HTR-8/SVneo (cell line): ENCODE measurements around the gene WWTR1.

ENCODE experiments used
- DNase-seq: peaks from one replicate; pipeline ENCODE4 v3.0.0; 2011; ENCODE audit warnings: low spot score, mixed read lengths; ENCODE audit not compliant: insufficient read length
- FAIRE-seq: peaks from 2 replicates; lab custom pipeline; 2011; peaks lifted over from hg19 to GRCh38; lab: Jason Lieb, UNC

Gene WWTR1

DNA sequence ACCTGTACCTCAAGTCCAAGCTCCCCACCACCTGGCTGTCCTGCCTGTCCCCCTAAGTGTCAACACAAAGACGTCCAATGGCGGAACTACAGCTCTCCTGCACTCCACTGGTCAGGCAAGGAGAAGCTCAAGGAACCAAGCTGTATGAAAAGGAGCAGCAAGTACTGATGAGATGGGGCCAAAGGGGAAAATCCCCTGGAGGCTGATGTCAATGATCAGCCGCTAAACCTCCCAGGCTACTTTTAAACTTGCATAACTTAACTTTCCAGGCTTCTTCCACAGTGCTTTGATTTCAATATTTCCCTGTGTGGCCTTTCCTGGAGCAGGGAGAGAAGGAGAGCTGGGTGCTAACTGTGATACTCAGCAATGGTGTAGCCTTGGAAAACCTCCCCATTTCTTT is 148.3 kb downstream of the WWTR1 start:
- DNase-seq = no peak
- no peak for FAIRE-seq

GRCh38 chr3:149507491-149508324 is 150.1 kb downstream of the WWTR1 start:
- no peak for FAIRE-seq
- no peak for DNase-seq

DNA sequence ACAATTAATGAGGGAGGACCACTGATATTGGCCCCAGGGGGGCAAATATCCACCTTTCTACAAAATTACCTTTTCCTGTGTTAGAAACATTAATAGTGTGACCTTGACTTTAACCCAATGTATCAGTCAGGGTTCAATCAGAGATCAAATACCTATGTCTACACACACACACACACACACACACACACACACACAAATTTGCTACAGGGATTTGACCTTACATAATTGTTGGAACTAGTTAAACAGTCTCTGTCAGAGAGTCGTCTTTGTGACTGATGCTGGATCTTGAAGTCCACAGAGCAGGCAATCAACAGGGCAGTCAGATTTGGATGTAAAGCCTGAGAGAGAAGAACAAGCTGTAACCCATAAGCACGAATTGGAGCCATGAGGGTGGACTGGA is 150.9 kb downstream of the WWTR1 start:
- DNase-seq = no peak
- FAIRE-seq = no peak

DNA sequence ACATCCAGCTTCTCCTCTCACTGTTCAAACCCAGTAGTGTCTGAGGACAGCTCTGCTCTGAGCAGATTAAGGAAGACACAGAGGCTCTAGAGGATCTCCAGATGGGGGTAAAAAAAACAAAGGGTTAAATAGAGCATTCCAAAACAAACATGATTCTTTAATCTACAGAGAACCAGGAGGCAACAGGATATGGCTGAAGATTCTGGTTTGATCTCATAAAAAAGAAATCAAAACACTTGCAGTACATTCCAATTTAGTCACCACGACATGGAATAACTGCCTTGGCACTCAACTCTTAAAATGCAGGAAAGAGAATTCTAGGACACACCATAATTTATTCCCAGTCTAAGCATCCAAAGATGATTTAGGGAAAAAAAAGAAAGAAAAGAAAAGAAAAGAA is 151.3 kb downstream of the WWTR1 start:
- peak; percentile 10 for DNase-seq
- FAIRE-seq = no peak

GRCh38 chr3:149502438-149502837 is 155.4 kb downstream of the WWTR1 start:
- DNase-seq (no peak), FAIRE-seq (no peak)

- FAIRE-seq = no peak
These were observed 156.3 kb downstream of the WWTR1 start for GRCh38 chr3:149501524-149501923.

DNA sequence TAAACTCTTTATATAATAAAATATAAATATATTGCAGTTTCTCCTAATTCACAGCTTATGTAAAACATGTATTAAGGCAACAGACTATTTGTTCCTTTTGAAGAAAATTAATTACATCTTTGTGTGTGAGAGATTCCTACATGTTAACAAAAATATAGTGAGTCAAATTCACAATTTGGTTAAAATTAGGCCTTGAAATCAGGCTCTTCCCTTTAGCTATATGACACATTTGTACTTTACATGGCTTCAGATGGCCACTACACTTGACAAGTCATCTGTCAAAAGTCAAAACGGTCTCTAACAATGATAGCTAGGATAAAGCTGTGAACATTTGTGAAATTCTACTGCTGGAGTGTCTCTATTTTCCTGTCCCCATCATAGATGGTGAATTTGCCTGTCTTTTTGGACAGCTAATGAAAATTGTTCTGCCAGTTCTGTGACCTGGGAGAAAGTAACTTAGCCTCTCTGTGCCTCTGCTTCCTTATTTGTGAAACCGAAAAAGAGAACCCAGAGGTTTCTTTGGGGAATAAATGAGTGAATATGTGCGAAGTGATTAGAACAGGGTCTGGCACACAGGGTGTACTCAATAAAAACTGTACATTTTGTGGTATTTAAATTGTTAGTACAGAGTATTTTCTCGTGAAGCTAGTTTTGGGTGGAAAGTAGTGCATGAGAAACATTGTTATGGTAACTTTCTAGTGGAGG is 159.7 kb downstream of the WWTR1 start:
- FAIRE-seq (no peak), DNase-seq (no peak)

More at GRCh38 chr3:149501524-149501923, 156.3 kb downstream of the WWTR1 start:
- DNase-seq = no peak

GRCh38 chr3:149496891-149497290 is 160.9 kb downstream of the WWTR1 start:
- FAIRE-seq = no peak

GRCh38 chr3:149495581-149496125 is 162.2 kb downstream of the WWTR1 start:
- no peak for FAIRE-seq
- DNase-seq = no peak

More at GRCh38 chr3:149496891-149497290, 160.9 kb downstream of the WWTR1 start:
- no peak for DNase-seq

GRCh38 chr3:149494759-149495580 is 162.9 kb downstream of the WWTR1 start:
- FAIRE-seq (no peak), DNase-seq (peak; percentile 51)

DNA sequence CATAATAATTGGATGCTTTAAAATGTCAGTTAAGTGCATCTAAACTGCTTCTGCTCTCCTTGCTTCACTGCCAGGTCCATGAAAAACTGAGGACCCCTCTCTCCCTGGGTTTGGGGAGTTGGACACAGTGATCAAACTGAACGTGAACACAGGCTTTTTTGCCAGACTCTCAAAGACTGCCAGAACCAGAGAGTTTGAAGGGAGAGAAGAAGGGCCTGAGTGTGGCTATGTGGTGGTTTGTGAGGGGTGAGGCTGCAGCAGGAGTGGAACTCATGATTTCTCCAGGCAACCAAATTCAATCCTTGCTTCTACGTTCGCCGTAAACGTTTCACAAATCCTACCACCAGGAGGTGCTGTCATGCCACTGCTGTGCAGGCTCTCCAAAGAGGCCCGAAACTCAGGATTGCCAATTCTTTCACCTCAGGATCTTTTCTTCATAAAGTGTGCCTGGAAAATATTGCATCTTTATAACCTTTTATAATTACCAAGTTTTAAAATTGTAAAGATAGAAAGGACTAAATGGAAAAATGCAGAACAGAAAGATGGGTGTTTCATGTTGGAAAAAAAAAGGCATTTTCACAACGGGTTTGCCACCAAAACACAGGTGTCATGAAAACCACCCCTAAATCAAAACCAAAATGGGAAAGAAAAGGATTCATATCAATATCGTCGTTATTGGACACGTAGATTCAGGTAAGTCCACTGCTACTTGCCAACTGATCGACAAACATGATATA is 163.6 kb downstream of the WWTR1 start:
- FAIRE-seq (no peak), DNase-seq (peak; percentile 53)

GRCh38 chr3:149493315-149494021 is 164.4 kb downstream of the WWTR1 start:
- FAIRE-seq (no peak), DNase-seq (no peak)

DNA sequence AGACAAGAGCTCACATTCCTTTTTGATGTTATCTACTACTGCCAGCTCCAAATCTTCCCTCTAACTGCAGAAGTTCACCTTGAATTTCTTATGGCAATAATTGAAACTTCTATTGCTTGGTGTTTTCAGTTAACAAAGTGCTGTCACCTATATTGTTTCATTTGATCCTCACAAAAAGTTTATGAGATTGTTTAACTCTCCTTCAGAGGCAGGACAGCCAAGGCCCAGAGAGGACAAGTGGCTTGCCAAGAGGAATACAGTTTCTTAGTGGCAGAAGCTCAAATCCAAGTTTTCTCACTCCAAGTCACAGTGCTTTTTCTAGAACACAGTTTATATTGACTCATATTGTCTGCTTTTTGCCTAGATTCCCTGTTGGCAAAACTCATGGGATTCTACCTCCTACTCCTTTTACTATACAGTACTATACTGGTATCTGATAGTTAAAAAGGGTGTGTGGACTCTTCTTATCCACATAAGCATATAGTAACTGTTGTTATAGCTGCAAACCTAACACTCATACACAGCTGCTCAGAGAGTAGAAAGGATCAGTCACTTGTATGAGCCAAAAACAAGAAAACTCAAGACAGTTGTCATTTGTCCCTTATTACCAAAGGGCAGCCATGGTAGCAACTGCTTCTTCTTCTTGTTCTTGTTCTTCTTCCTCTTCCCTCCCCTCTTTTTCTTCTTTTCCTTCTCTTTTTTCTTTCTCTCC is 167.4 kb downstream of the WWTR1 start:
- DNase-seq (no peak), FAIRE-seq (no peak)

DNA sequence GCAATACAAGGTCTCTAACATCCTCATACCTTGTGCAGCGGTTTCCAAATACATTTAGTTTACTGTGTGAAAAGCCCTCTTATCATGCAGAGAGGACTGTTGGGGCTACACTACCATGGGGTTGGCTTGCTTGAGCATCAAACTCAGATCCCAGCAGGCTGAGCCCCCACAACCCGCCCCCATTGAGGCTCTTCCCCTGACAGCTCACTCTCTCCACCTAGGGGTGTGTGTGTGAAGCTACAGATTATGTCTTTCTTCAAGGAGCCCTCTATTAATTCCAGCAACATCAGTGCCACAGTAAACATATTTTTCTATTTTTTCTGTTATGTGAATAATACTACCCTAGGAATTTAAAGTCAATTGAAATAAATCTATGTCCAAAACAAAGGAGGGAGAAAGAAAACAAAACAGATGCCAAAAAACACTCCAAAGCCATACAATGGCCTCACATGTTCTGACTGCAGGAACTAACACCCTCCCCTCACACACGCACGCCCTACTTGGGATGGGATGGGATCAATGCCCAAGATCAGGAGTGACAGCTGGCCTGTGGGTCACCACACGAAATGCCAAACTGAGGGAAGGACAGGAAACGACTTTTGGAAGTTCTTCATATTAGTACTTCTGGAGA is 168.7 kb downstream of the WWTR1 start:
- no peak for FAIRE-seq

GRCh38 chr3:149487598-149488197 is 170.1 kb downstream of the WWTR1 start:
- FAIRE-seq = no peak
- DNase-seq = no peak

More for the DNA sequence above, 168.7 kb downstream of the WWTR1 start:
- DNase-seq = peak; percentile 41

- DNase-seq = no peak
- FAIRE-seq = no peak
These were observed 171.1 kb downstream of the WWTR1 start for GRCh38 chr3:149486726-149487125.

DNA sequence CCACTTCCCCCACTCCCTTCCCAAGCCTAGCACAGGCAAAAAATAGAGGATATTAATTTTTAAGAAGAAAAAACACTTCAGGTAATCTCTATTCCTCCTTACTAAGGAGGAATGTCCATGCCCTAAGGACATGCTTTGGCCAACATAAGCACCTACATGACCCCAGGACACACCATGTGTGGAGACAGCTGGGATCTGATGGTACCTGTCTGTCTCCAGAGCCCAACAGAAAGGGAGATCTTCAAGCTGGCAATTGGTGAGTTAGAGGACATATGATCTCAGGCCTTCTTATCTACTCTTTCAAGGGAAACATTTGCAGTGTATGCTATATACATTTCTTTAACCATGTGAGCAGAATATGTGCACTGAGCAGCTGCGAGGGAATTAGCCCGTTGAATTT is 176.3 kb downstream of the WWTR1 start:
- FAIRE-seq (no peak), DNase-seq (no peak)

DNA sequence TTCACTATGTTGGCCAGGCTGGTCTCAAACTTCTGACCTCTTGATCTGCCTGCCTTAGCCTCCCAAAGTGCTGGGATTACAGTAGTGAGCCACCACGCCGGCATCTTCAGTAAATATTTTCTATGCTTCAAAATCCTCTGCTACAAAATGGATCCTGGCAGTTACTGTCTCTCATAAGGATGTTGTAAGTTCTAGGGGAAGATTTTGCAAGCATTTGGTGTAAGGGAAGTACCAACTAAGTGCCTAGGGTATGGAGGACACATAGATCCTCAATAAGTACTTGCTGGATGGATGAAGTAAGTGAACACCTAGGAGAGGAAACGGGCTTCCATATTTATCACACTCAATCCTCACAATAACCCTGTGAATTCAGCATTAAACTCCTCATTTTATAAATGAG is 176.8 kb downstream of the WWTR1 start:
- FAIRE-seq (no peak), DNase-seq (no peak)
